ENCODE measurements around the gene CHRM5. TPM values are rescaled to one million over a fixed set of nuclear protein-coding genes. Genes with fewer than 3 reads are reported as not detected.

Gene CHRM5
- total and polyA plus RNA-seq, 2 experiments from 2014 or later: not detected

DNA sequence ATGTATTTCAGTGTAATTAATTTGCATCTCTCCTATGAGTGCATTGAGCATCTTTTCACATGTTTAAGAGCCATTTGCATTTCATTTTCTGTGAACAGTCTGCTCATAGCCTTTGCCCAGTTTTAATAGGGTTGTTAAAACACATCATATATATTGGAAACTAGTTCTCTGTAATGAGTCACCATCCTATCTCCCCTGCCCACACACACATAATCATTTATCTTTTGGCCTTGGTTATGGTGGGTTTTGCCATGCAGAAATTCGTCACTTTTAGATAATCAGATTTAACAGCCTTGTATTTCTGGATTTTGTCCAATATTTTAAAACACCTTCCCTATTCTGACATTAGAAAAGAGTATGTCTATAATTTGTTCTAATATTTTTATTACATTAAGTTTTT, 11.9 kb upstream of the CHRM5 start:
- WGBS (ENCODE audit: low lambda C conversion rate, missing lambda C conversion rate): 67% methylated on average over 1 of the region's 1 CpG
- TF ChIP-seq, protein P1, sequence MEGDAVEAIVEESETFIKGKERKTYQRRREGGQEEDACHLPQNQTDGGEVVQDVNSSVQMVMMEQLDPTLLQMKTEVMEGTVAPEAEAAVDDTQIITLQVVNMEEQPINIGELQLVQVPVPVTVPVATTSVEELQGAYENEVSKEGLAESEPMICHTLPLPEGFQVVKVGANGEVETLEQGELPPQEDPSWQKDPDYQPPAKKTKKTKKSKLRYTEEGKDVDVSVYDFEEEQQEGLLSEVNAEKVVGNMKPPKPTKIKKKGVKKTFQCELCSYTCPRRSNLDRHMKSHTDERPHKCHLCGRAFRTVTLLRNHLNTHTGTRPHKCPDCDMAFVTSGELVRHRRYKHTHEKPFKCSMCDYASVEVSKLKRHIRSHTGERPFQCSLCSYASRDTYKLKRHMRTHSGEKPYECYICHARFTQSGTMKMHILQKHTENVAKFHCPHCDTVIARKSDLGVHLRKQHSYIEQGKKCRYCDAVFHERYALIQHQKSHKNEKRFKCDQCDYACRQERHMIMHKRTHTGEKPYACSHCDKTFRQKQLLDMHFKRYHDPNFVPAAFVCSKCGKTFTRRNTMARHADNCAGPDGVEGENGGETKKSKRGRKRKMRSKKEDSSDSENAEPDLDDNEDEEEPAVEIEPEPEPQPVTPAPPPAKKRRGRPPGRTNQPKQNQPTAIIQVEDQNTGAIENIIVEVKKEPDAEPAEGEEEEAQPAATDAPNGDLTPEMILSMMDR (IDR thresholded peaks at IDR 0.05; ENCODE audit: poor library complexity): no peak
- TF ChIP-seq EZH2 (IDR thresholded peaks at IDR 0.05; ENCODE audit: borderline replicate concordance) (no peak), EZH2phosphoT487 (IDR thresholded peaks at IDR 0.05; ENCODE audit: low read depth, severe bottlenecking, unreplicated experiment) (no peak)
- H3K4me2 ChIP-seq: no peak overlapping the region
- H3K4me1 ChIP-seq (ENCODE audit: insufficient read depth): no peaks in the 10 kb centered on the region
- no peaks in the 10 kb centered on the region for H3K27me3 ChIP-seq
- H3K27ac ChIP-seq: no peak overlapping the region
- no peaks in the 10 kb centered on the region for H3K9me3 ChIP-seq (ENCODE audit: low read depth)
- H3K9me2 ChIP-seq (replicated peaks; ENCODE audit: insufficient read depth): no peaks in the 10 kb centered on the region
- no peaks in the 10 kb centered on the region for H3K36me3 ChIP-seq (replicated peaks; ENCODE audit: insufficient read depth, low read depth)
- no peak for DNase-seq (ENCODE audit: low spot score)
- no peaks in the 10 kb centered on the region for H4K20me1 ChIP-seq (ENCODE audit: insufficient read depth, poor library complexity, severe bottlenecking)
- H3K4me3 ChIP-seq: no peak overlapping the region
- no peak overlapping the region for H2AFZ ChIP-seq
- no peaks in the 10 kb centered on the region for H3K79me2 ChIP-seq

DNA sequence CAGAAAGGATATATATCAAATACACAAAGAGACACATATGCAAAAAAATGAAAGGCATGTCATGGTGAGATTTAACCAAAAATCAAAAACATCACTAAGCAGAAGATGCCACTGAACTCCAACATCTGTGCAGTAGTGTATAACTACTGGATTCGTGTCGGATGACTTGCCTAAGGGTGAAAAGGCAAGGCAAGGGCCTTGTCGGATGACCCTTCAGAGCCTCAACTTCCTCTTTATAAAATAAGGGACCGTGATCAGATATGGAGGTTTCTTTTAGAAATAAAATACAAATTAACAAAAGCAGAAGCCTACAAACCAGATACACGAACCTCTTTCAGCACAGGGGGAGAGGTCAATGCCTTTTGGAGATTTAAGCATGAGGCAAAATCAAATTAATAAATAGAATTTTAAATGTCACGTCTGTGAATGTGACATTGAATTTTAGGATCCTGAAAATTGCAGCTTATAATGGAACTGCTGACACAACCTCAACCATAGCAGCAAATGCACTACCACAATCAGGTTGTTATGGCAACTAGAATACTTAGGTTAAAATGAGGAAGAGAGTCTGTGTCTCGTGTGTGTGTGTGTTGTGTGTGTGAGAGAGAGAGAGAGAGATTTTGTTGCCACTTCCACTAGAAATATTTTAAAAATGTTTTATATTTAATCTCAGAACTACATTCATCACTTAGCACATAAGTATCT, 8.3 kb upstream of the CHRM5 start:
- Histone ChIP-seq H3K4me2 (no peak overlapping the region), H3K4me1 (ENCODE audit: insufficient read depth) (no peaks in the 10 kb centered on the region), H3K9me2 (replicated peaks; ENCODE audit: insufficient read depth) (no peaks in the 10 kb centered on the region), H4K20me1 (ENCODE audit: insufficient read depth, poor library complexity, severe bottlenecking) (no peaks in the 10 kb centered on the region), H3K36me3 (replicated peaks; ENCODE audit: insufficient read depth, low read depth) (no peaks in the 10 kb centered on the region), H2AFZ (no peak overlapping the region), H3K27ac (no peak overlapping the region), H3K27me3 (no peaks in the 10 kb centered on the region), H3K79me2 (no peaks in the 10 kb centered on the region), H3K9me3 (ENCODE audit: low read depth) (no peaks in the 10 kb centered on the region), H3K4me3 (no peak overlapping the region)
- WGBS (ENCODE audit: low lambda C conversion rate, missing lambda C conversion rate): 92% methylated on average over 7 of the region's 7 CpGs
- DNase-seq (ENCODE audit: low spot score): no peak
- no peak for TF ChIP-seq EZH2phosphoT487 (IDR thresholded peaks at IDR 0.05; ENCODE audit: low read depth, severe bottlenecking, unreplicated experiment)

DNA sequence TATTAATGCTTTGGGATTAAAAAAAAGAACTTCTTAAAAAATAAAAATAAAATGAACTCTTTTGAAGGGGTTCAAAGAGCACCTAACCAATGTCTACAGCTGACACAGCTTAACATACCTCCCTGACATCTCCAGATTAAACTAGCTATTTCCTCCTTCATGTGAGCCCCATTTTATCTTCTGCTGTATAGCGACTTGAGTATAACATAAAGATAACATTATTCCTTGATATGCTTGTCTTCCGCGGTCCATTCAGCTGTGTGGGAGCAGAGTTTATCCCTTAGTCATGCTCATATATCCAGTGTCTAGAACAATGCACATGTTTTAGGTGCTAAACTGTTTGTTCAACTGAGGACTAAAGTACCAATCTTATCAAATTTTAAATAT, 7.8 kb upstream of the CHRM5 start:
- Histone ChIP-seq H3K27ac (no peak overlapping the region), H3K27me3 (no peaks in the 10 kb centered on the region), H3K9me3 (ENCODE audit: low read depth) (no peaks in the 10 kb centered on the region), H3K9me2 (replicated peaks; ENCODE audit: insufficient read depth) (no peaks in the 10 kb centered on the region), H2AFZ (no peak overlapping the region), H4K20me1 (ENCODE audit: insufficient read depth, poor library complexity, severe bottlenecking) (no peaks in the 10 kb centered on the region), H3K79me2 (no peaks in the 10 kb centered on the region), H3K4me1 (ENCODE audit: insufficient read depth) (no peaks in the 10 kb centered on the region), H3K36me3 (replicated peaks; ENCODE audit: insufficient read depth, low read depth) (no peaks in the 10 kb centered on the region), H3K4me2 (no peak overlapping the region), H3K4me3 (no peak overlapping the region)
- TF ChIP-seq, protein P1 (IDR thresholded peaks at IDR 0.05; ENCODE audit: poor library complexity): no peak
- TF ChIP-seq EZH2 (IDR thresholded peaks at IDR 0.05; ENCODE audit: borderline replicate concordance) (no peak), EZH2phosphoT487 (IDR thresholded peaks at IDR 0.05; ENCODE audit: low read depth, severe bottlenecking, unreplicated experiment) (no peak)
- 67% methylated on average over 3 of the region's 3 CpGs for WGBS (ENCODE audit: low lambda C conversion rate, missing lambda C conversion rate)
- DNase-seq (ENCODE audit: low spot score): no peak

DNA sequence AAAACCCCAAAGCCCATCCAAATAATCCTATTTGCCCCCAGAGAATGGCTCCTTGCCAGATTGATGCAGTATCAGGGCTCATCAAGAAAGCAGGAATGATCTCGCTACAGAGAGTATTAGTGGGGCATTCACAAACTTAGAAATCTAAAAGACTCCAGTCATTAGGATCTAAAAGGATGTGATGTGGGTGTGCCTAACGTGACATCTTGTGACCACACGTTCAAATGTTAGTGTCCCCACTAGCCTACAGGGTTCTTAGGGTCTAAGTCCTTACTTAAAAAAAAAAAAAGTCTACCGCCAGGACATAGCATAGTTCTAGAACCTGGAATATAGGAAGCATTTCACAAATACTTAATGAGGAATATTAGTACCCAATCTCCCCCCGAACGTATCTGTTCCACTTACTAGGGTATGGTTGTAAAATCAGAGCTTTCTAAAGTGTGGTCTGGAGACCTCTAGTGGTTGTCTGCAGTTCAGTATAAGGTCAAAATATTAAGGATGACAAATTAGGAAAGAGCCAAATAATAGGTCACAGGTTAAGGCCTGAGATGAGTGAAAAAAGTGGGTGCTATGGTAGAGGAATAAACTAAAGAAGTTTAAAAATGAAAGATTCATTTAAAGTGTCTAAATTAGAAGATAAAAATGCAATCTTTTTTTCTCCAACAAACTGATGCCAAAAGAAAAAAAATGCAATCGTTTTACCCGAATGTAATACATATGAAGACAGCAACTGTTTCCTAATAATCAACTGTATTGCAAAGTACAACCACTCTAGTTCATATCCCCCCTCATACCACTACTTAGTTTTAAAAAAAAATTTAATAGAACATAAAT, 4.2 kb upstream of the CHRM5 start:
- TF ChIP-seq, protein P1 (IDR thresholded peaks at IDR 0.05; ENCODE audit: poor library complexity): peak; percentile 70
- TF ChIP-seq EZH2phosphoT487 (IDR thresholded peaks at IDR 0.05; ENCODE audit: low read depth, severe bottlenecking, unreplicated experiment): no peak
- Histone ChIP-seq H3K4me1 (ENCODE audit: insufficient read depth) (no peaks in the 10 kb centered on the region), H3K27ac (no peak overlapping the region), H3K79me2 (no peaks in the 10 kb centered on the region), H2AFZ (no peak overlapping the region), H4K20me1 (ENCODE audit: insufficient read depth, poor library complexity, severe bottlenecking) (no peaks in the 10 kb centered on the region), H3K9me3 (ENCODE audit: low read depth) (no peaks in the 10 kb centered on the region), H3K27me3 (no peaks in the 10 kb centered on the region), H3K9me2 (replicated peaks; ENCODE audit: insufficient read depth) (no peaks in the 10 kb centered on the region), H3K4me3 (no peak overlapping the region), H3K36me3 (replicated peaks; ENCODE audit: insufficient read depth, low read depth) (no peaks in the 10 kb centered on the region), H3K4me2 (no peak overlapping the region)
- DNase-seq (ENCODE audit: low spot score): peak; percentile 35
- 58% methylated on average over 8 of the region's 8 CpGs for WGBS (ENCODE audit: low lambda C conversion rate, missing lambda C conversion rate)
